ENCODE data around the gene SLC25A19. TPM values are rescaled to one million over a fixed set of nuclear protein-coding genes. Genes with fewer than 3 reads are reported as not detected.
A peak's percentile ranks its signal among the peaks of the same experiment; 100 is the strongest.

SLC25A19 gene
- total and polyA plus RNA-seq, 2 of the 8 experiments (the other 6 are each of a cell fraction or from before 2014, with no cell fraction given), result 28.6 to 32.6 TPM

DNA sequence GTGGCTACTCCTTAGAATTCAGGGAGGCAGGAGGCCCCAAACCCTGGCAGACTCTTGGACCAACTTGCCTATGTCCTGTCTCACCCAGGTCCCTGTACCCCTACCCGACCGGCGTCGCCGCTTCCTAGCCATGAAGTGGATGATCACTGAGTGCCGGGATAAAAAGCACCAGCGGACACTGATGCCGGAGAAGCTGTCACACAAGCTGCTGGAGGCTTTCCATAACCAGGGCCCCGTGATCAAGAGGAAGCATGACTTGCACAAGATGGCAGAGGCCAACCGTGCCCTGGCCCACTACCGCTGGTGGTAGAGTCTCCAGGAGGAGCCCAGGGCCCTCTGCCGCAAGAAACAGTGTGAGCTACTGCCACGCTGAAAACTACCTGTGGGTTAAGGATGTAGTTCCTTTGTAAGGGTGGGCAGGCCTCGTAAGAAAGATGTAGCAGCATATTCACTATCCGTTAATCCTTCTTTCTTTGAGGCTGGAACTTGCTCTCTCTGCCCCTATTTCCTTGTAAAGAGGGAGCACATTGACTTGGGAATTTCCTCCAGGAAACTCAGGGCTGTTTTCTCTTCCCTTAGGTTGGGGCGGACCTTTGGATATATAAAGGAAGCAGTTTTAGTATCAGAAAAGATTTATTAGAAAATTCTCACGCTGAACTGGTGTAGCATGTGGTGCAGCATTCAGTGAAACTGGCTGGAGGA is 23.5 kb downstream of the SLC25A19 start:
- Histone ChIP-seq H3K9ac (replicated peaks in 1 of 4; ENCODE audit: extremely low read depth in 1 of 4, low read depth in 3 of 4, low read length in 3 of 4) (no peak overlapping the region), H4K20me1 (replicated peaks in 1 of 2; ENCODE audit: control insufficient read depth in 1 of 2, insufficient read depth in 2 of 2, low read length in 2 of 2) (peaks cover 2 to 8% of the 10 kb centered on the region in 2 experiments), H3K23me2 (ENCODE audit: low read depth, low read length) (peaks cover 18% of the 10 kb centered on the region), H2BK15ac (ENCODE audit: low read length) (no peak overlapping the region), H2BK5ac (ENCODE audit: low read depth, low read length) (no peak overlapping the region), H3K56ac (replicated peaks; ENCODE audit: insufficient read length, low read depth, low read length) (no peak overlapping the region), H3K79me2 (ENCODE audit: control insufficient read depth in 1 of 2, insufficient read depth in 2 of 2, low read length in 2 of 2) (peaks cover 3 to 16% of the 10 kb centered on the region in 2 experiments; a peak in 3 of 4 replicates), H3K4me3 (ENCODE audit: extremely low read depth in 1 of 4, insufficient read depth in 2 of 4, low read depth in 3 of 4, low read length in 4 of 4) (no peak overlapping the region), H4K5ac (ENCODE audit: insufficient read length, low read depth, low read length) (no peak overlapping the region), H3K9me3 (ENCODE audit: insufficient read depth in 2 of 2, low read depth in 1 of 2, low read length in 1 of 2) (no peaks in the 10 kb centered on the region), H4K91ac (replicated peaks; ENCODE audit: insufficient read length, low read length) (no peak overlapping the region), H3K36me3 (ENCODE audit: control insufficient read depth in 2 of 4, insufficient read depth in 4 of 4, low read length in 3 of 4) (peaks cover 12 to 34% (median 25%) of the 10 kb centered on the region in 4 experiments), H3K4ac (replicated peaks; ENCODE audit: insufficient read length, low read depth, low read length) (no peak overlapping the region), H3K18ac (ENCODE audit: extremely low read depth, low read length) (no peak overlapping the region), H2AFZ (ENCODE audit: low read length) (no peak overlapping the region), H3K27ac (ENCODE audit: low read depth, low read length) (no peak overlapping the region), H2BK20ac (ENCODE audit: low read length) (no peak overlapping the region), H2BK12ac (ENCODE audit: low read depth, low read length) (no peak overlapping the region), H4K8ac (ENCODE audit: extremely low read depth, insufficient read depth, low read length) (peak overlapping the region; percentile 26), H3K14ac (ENCODE audit: insufficient read length) (no peak overlapping the region), H3K27me3 (replicated peaks in 1 of 4; ENCODE audit: control insufficient read depth in 3 of 4, extremely low read depth in 1 of 4, insufficient read depth in 3 of 4, low read length in 3 of 4) (no peaks in the 10 kb centered on the region), H3K79me1 (ENCODE audit: low read depth, low read length) (peaks cover under 1% of the 10 kb centered on the region; the same call in 1 of the 2 replicates), H3K4me2 (ENCODE audit: insufficient read depth in 1 of 2, low read depth in 2 of 2, low read length in 2 of 2) (no peak overlapping the region), H3K23ac (ENCODE audit: insufficient read length) (no peak overlapping the region), H2BK120ac (replicated peaks; ENCODE audit: low read depth, low read length) (no peak overlapping the region), H3K4me1 (replicated peaks in 1 of 4; ENCODE audit: control insufficient read depth in 3 of 4, insufficient read depth in 4 of 4, low read length in 3 of 4) (peaks cover 0 to 8% (median 5%) of the 10 kb centered on the region in 4 experiments; a peak in 4 of 7 replicates), H2AK5ac (ENCODE audit: low read depth, low read length) (no peak overlapping the region)
- no peak for FAIRE-seq
- WGBS, 2 experiments (ENCODE audit: extremely low coverage in 1 of 2, insufficient coverage in 1 of 2, insufficient read length in 1 of 2, insufficient replicate concordance in 2 of 2, low coverage in 1 of 2, low lambda C conversion rate in 2 of 2, missing lambda C conversion rate in 1 of 2), result 93% methylated on average over 17 of the region's 17 CpGs; no CpG with 5 or more reads in 1 of the 2 experiments
- no peak for DNase-seq (ENCODE audit: low read depth in 1 of 2, low spot score in 2 of 2)
- ChIA-PET POLR2A (ENCODE audit: partially characterized antibody) (interaction anchor here (0.7 to 1.8 kb wide), 2 partner anchors 64 to 83 kb away, joined by 3 to 4 read pairs; partner anchors contain the start of gene SUMO2), CTCF (ENCODE audit: partially characterized antibody) (interaction anchor here (0.7 to 21.2 kb wide), 7 partner anchors 5 to 289 kb away, joined by 3 to 369 read pairs (median 4); partner anchors contain the start of genes GGA3, MRPS7 and NT5C)
- TF ChIP-seq RNF2 (IDR thresholded peaks at IDR 0.05; ENCODE audit: borderline replicate concordance, low read depth, low read length, missing control alignments, poor library complexity, severe bottlenecking) (no peak), CREB1 (IDR thresholded peaks at IDR 0.05) (no peak), SRF (IDR thresholded peaks at IDR 0.05; ENCODE audit: low read depth, low read length) (no peak), RFX5 (IDR thresholded peaks at IDR 0.05; ENCODE audit: borderline replicate concordance, low read depth, low read length) (no peak), EGR1 (IDR thresholded peaks at IDR 0.05; ENCODE audit: borderline replicate concordance, low read depth, low read length) (no peak), TAF1 (IDR thresholded peaks at IDR 0.05; ENCODE audit: low read depth, low read length) (no peak), BCL11A (IDR thresholded peaks at IDR 0.05; ENCODE audit: low read depth in 2 of 2, low read length in 2 of 2) (no peak), JUND (IDR thresholded peaks at IDR 0.05; ENCODE audit: low read length) (no peak), GABPA (IDR thresholded peaks at IDR 0.05; ENCODE audit: borderline replicate concordance, insufficient read depth, low read length) (no peak)
- TF ChIP-seq, protein P1, sequence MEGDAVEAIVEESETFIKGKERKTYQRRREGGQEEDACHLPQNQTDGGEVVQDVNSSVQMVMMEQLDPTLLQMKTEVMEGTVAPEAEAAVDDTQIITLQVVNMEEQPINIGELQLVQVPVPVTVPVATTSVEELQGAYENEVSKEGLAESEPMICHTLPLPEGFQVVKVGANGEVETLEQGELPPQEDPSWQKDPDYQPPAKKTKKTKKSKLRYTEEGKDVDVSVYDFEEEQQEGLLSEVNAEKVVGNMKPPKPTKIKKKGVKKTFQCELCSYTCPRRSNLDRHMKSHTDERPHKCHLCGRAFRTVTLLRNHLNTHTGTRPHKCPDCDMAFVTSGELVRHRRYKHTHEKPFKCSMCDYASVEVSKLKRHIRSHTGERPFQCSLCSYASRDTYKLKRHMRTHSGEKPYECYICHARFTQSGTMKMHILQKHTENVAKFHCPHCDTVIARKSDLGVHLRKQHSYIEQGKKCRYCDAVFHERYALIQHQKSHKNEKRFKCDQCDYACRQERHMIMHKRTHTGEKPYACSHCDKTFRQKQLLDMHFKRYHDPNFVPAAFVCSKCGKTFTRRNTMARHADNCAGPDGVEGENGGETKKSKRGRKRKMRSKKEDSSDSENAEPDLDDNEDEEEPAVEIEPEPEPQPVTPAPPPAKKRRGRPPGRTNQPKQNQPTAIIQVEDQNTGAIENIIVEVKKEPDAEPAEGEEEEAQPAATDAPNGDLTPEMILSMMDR (IDR thresholded peaks at IDR 0.05; ENCODE audit: control extremely low read depth in 1 of 3, insufficient read depth in 1 of 3, low read depth in 1 of 3, low read length in 3 of 3), result no peak
